ENCODE results near the gene FGF5.
"Not testable (repeated sequence)": the region's sequence is repeated elsewhere in the genome, so short reads cannot be mapped to it uniquely, and the experiment has no call there.

FGF5 gene

GRCh38 chr4:80295826-80296225 is 29.4 kb downstream of the FGF5 start:
- DNase-seq (ENCODE audit: low read depth in 2 of 2): no peak

GRCh38 chr4:80301884-80302283 is 35.4 kb downstream of the FGF5 start:
- no peak for DNase-seq (ENCODE audit: low read depth in 2 of 2)

- DNase-seq (ENCODE audit: low read depth in 2 of 2): no peak
Measured at GRCh38 chr4:80302616-80303223, 36.3 kb downstream of the FGF5 start.

GRCh38 chr4:80305466-80305865 is 39.0 kb downstream of the FGF5 start:
- DNase-seq (ENCODE audit: low read depth in 2 of 2): no peak

- no peak for DNase-seq (ENCODE audit: low read depth in 2 of 2)
Measured at GRCh38 chr4:80306260-80306659, 39.8 kb downstream of the FGF5 start.

- DNase-seq (ENCODE audit: low read depth in 2 of 2): no peak
Measured at GRCh38 chr4:80307183-80307735, 40.8 kb downstream of the FGF5 start.

GRCh38 chr4:80307774-80308465 is 41.5 kb downstream of the FGF5 start:
- no peak for DNase-seq (ENCODE audit: low read depth in 2 of 2)

GRCh38 chr4:80308466-80308822 is 42.0 kb downstream of the FGF5 start:
- DNase-seq (ENCODE audit: low read depth in 2 of 2): no peak

- no peak for DNase-seq (ENCODE audit: low read depth in 2 of 2)
Measured at GRCh38 chr4:80309294-80310004, 43.0 kb downstream of the FGF5 start.

GRCh38 chr4:80311130-80311529 is 44.7 kb downstream of the FGF5 start:
- DNase-seq (ENCODE audit: low read depth in 2 of 2): no peak

- no peak for DNase-seq (ENCODE audit: low read depth in 2 of 2)
Measured at GRCh38 chr4:80312124-80312523, 45.7 kb downstream of the FGF5 start.

GRCh38 chr4:80313627-80314026 is 47.2 kb downstream of the FGF5 start:
- no peak for DNase-seq (ENCODE audit: low read depth in 2 of 2)

GRCh38 chr4:80315848-80316247 is 49.4 kb downstream of the FGF5 start:
- DNase-seq (ENCODE audit: low read depth in 2 of 2): not testable (repeated sequence)

- DNase-seq (ENCODE audit: low read depth in 2 of 2): no peak
Measured at GRCh38 chr4:80321341-80321740, 54.9 kb downstream of the FGF5 start.

- no peak for DNase-seq (ENCODE audit: low read depth in 2 of 2)
Measured at GRCh38 chr4:80321776-80322175, 55.3 kb downstream of the FGF5 start.

- DNase-seq (ENCODE audit: low read depth in 2 of 2): no peak
Measured at GRCh38 chr4:80322716-80323115, 56.3 kb downstream of the FGF5 start.

- no peak for DNase-seq (ENCODE audit: low read depth in 2 of 2)
Measured at GRCh38 chr4:80324171-80324570, 57.7 kb downstream of the FGF5 start.

- DNase-seq (ENCODE audit: low read depth in 2 of 2): no peak
Measured at GRCh38 chr4:80331693-80332092, 65.2 kb downstream of the FGF5 start.

- DNase-seq (ENCODE audit: low read depth in 2 of 2): no peak
Measured at GRCh38 chr4:80333121-80333520, 66.7 kb downstream of the FGF5 start.

- no peak for DNase-seq (ENCODE audit: low read depth in 2 of 2)
Measured at GRCh38 chr4:80334568-80334967, 68.1 kb downstream of the FGF5 start.

GRCh38 chr4:80335226-80335553 is 68.7 kb downstream of the FGF5 start:
- DNase-seq (ENCODE audit: low read depth in 2 of 2): no peak

GRCh38 chr4:80335554-80336358 is 69.3 kb downstream of the FGF5 start, which contains the start of gene CFAP299:
Gene CFAP299, plus strand, starts transcription at chr4:80335730.
- peak; percentile 30 to 66 for DNase-seq (ENCODE audit: low read depth in 2 of 2)

Measured in activated CD4-positive, alpha-beta T cell treated with anti-CD3 and anti-CD28 coated beads for 24 hours (primary cell).